ENCODE results near the gene KIF3C. TPM values are rescaled to one million over a fixed set of nuclear protein-coding genes. Genes with fewer than 3 reads are reported as not detected.
"Not testable (repeated sequence)": the region's sequence is repeated elsewhere in the genome, so short reads cannot be mapped to it uniquely, and the experiment has no call there.

The KIF3C gene
- total and polyA plus RNA-seq, 2 of the 8 experiments (the other 6 are each of a cell fraction or from before 2014, with no cell fraction given), result 13.4 to 58.1 TPM

- FAIRE-seq (no peak), DNase-seq (ENCODE audit: low read depth in 1 of 2, low spot score in 2 of 2) (no peak)
- H3K56ac ChIP-seq (replicated peaks; ENCODE audit: insufficient read length, low read depth, low read length), result no peak overlapping the region
- H3K9ac ChIP-seq (replicated peaks in 1 of 4; ENCODE audit: extremely low read depth in 1 of 4, low read depth in 3 of 4, low read length in 3 of 4), result no peak overlapping the region
- no peak overlapping the region for H3K4me3 ChIP-seq (ENCODE audit: extremely low read depth in 1 of 4, insufficient read depth in 2 of 4, low read depth in 3 of 4, low read length in 4 of 4)
- H4K20me1 ChIP-seq (replicated peaks in 1 of 2; ENCODE audit: control insufficient read depth in 1 of 2, insufficient read depth in 2 of 2, low read length in 2 of 2), result peaks cover 2 to 5% of the 10 kb centered on the region in 2 experiments
- POLR2A ChIA-PET (ENCODE audit: partially characterized antibody), result no interaction called here
- H3K4ac ChIP-seq (replicated peaks; ENCODE audit: insufficient read length, low read depth, low read length), result no peak overlapping the region
- H2BK12ac ChIP-seq (ENCODE audit: low read depth, low read length), result no peak overlapping the region
- no peak overlapping the region for H3K18ac ChIP-seq (ENCODE audit: extremely low read depth, low read length)
- H3K4me2 ChIP-seq (ENCODE audit: insufficient read depth in 1 of 2, low read depth in 2 of 2, low read length in 2 of 2), result no peak overlapping the region
- no peaks in the 10 kb centered on the region for H3K27me3 ChIP-seq (replicated peaks in 1 of 4; ENCODE audit: control insufficient read depth in 3 of 4, extremely low read depth in 1 of 4, insufficient read depth in 3 of 4, low read length in 3 of 4)
- no peak overlapping the region for H2BK120ac ChIP-seq (replicated peaks; ENCODE audit: low read depth, low read length)
- peaks cover 2% of the 10 kb centered on the region for H3K79me1 ChIP-seq (ENCODE audit: low read depth, low read length)
- no peak overlapping the region for H2BK5ac ChIP-seq (ENCODE audit: low read depth, low read length)
- H4K5ac ChIP-seq (ENCODE audit: insufficient read length, low read depth, low read length), result no peak overlapping the region
- 98% methylated on average over 4 of the region's 4 CpGs; no CpG with 5 or more reads in 1 of the 2 experiments for WGBS, 2 experiments (ENCODE audit: extremely low coverage in 1 of 2, insufficient coverage in 1 of 2, insufficient read length in 1 of 2, insufficient replicate concordance in 2 of 2, low coverage in 1 of 2, low lambda C conversion rate in 2 of 2, missing lambda C conversion rate in 1 of 2)
- no peak overlapping the region for H2BK20ac ChIP-seq (ENCODE audit: low read length)
- no peaks in the 10 kb centered on the region for H3K23me2 ChIP-seq (ENCODE audit: low read depth, low read length)
- no peak overlapping the region for H3K23ac ChIP-seq (ENCODE audit: insufficient read length)
- H3K36me3 ChIP-seq (ENCODE audit: control insufficient read depth in 2 of 4, insufficient read depth in 4 of 4, low read length in 3 of 4), result peaks cover 0 to 2% (median 0%) of the 10 kb centered on the region in 4 experiments; a peak in 2 of 8 replicates
- no peaks in the 10 kb centered on the region for H3K9me3 ChIP-seq (ENCODE audit: insufficient read depth in 2 of 2, low read depth in 1 of 2, low read length in 1 of 2)
- no peak overlapping the region for H2AK5ac ChIP-seq (ENCODE audit: low read depth, low read length)
- H3K27ac ChIP-seq (ENCODE audit: low read depth, low read length), result no peak overlapping the region
- no peak overlapping the region for H2AFZ ChIP-seq (ENCODE audit: low read length)
- no peak for TF ChIP-seq CEBPB (IDR thresholded peaks at IDR 0.05; ENCODE audit: low read depth, low read length)
- H4K8ac ChIP-seq (ENCODE audit: extremely low read depth, insufficient read depth, low read length), result no peak overlapping the region
- no peak overlapping the region for H4K91ac ChIP-seq (replicated peaks; ENCODE audit: insufficient read length, low read length)
- H3K14ac ChIP-seq (ENCODE audit: insufficient read length), result no peak overlapping the region
- 0 out of 4 replicates have a peak, but pooled peaks cover 0 to 2% of the 10 kb centered on the region in 2 experiments for H3K79me2 ChIP-seq (ENCODE audit: control insufficient read depth in 1 of 2, insufficient read depth in 2 of 2, low read length in 2 of 2)
- CTCF ChIA-PET (ENCODE audit: partially characterized antibody), result interaction anchor here (0.6 to 2.0 kb wide), 4 partner anchors 9 to 185 kb away, joined by 3 to 8 read pairs (median 4); no protein-coding TSS in a partner anchor
- no peaks in the 10 kb centered on the region for H3K4me1 ChIP-seq (replicated peaks in 1 of 4; ENCODE audit: control insufficient read depth in 3 of 4, insufficient read depth in 4 of 4, low read length in 3 of 4)
- H2BK15ac ChIP-seq (ENCODE audit: low read length), result no peak overlapping the region
Measured at GRCh38 chr2:25960396-25960795, 21.9 kb downstream of the KIF3C start.

- H2AFZ ChIP-seq (ENCODE audit: low read length); H3K27me3 ChIP-seq (replicated peaks in 1 of 4; ENCODE audit: control insufficient read depth in 3 of 4, extremely low read depth in 1 of 4, insufficient read depth in 3 of 4, low read length in 3 of 4); DNase-seq (ENCODE audit: low read depth in 1 of 2, low spot score in 2 of 2); H2BK5ac ChIP-seq (ENCODE audit: low read depth, low read length); H2BK15ac ChIP-seq (ENCODE audit: low read length); H3K79me2 ChIP-seq (ENCODE audit: control insufficient read depth in 1 of 2, insufficient read depth in 2 of 2, low read length in 2 of 2); H3K18ac ChIP-seq (ENCODE audit: extremely low read depth, low read length); H2AK5ac ChIP-seq (ENCODE audit: low read depth, low read length); H3K9ac ChIP-seq (replicated peaks in 1 of 4; ENCODE audit: extremely low read depth in 1 of 4, low read depth in 3 of 4, low read length in 3 of 4); H2BK120ac ChIP-seq (replicated peaks; ENCODE audit: low read depth, low read length); H3K4ac ChIP-seq (replicated peaks; ENCODE audit: insufficient read length, low read depth, low read length); H2BK12ac ChIP-seq (ENCODE audit: low read depth, low read length); H3K4me3 ChIP-seq (ENCODE audit: extremely low read depth in 1 of 4, insufficient read depth in 2 of 4, low read depth in 3 of 4, low read length in 4 of 4); H4K91ac ChIP-seq (replicated peaks; ENCODE audit: insufficient read length, low read length); H3K36me3 ChIP-seq (ENCODE audit: control insufficient read depth in 2 of 4, insufficient read depth in 4 of 4, low read length in 3 of 4); H3K79me1 ChIP-seq (ENCODE audit: low read depth, low read length); H3K27ac ChIP-seq (ENCODE audit: low read depth, low read length); H4K8ac ChIP-seq (ENCODE audit: extremely low read depth, insufficient read depth, low read length); H3K56ac ChIP-seq (replicated peaks; ENCODE audit: insufficient read length, low read depth, low read length); H3K4me2 ChIP-seq (ENCODE audit: insufficient read depth in 1 of 2, low read depth in 2 of 2, low read length in 2 of 2); H2BK20ac ChIP-seq (ENCODE audit: low read length); H3K14ac ChIP-seq (ENCODE audit: insufficient read length); H3K23me2 ChIP-seq (ENCODE audit: low read depth, low read length); H3K9me3 ChIP-seq (ENCODE audit: insufficient read depth in 2 of 2, low read depth in 1 of 2, low read length in 1 of 2); H3K4me1 ChIP-seq (replicated peaks in 1 of 4; ENCODE audit: control insufficient read depth in 3 of 4, insufficient read depth in 4 of 4, low read length in 3 of 4); H4K20me1 ChIP-seq (replicated peaks in 1 of 2; ENCODE audit: control insufficient read depth in 1 of 2, insufficient read depth in 2 of 2, low read length in 2 of 2); H4K5ac ChIP-seq (ENCODE audit: insufficient read length, low read depth, low read length); H3K23ac ChIP-seq (ENCODE audit: insufficient read length); FAIRE-seq: not testable (repeated sequence)
- WGBS, 2 experiments (ENCODE audit: extremely low coverage in 1 of 2, insufficient coverage in 1 of 2, insufficient read length in 1 of 2, insufficient replicate concordance in 2 of 2, low coverage in 1 of 2, low lambda C conversion rate in 2 of 2, missing lambda C conversion rate in 1 of 2), result 80% methylated on average over 9 of the region's 12 CpGs; no CpG with 5 or more reads in 1 of the 2 experiments
- ChIA-PET CTCF (ENCODE audit: partially characterized antibody) (interaction anchor here (0.7 to 0.8 kb wide), 3 partner anchors 21 to 130 kb away, joined by 3 read pairs; no protein-coding TSS in a partner anchor), POLR2A (ENCODE audit: partially characterized antibody) (interaction anchor here (1.1 kb wide), 1 partner anchor 13 kb away, joined by 3 read pairs; no protein-coding TSS in a partner anchor)
Measured at GRCh38 chr2:25958611-25959010, 23.7 kb downstream of the KIF3C start.

Data from H1 (cell line).